ENCODE results near the gene LYZ.

The LYZ gene

GRCh38 chr12:69392179-69392928 is 44.2 kb downstream of the LYZ start:
- no peak for DNase-seq

- DNase-seq, result no peak
Measured at GRCh38 chr12:69396041-69396440, 47.9 kb downstream of the LYZ start.

- no peak for DNase-seq
Measured at GRCh38 chr12:69396963-69397362, 48.8 kb downstream of the LYZ start.

GRCh38 chr12:69397978-69398377 is 49.8 kb downstream of the LYZ start:
- no peak for DNase-seq

- no peak for DNase-seq
Measured at GRCh38 chr12:69401940-69402339, 53.8 kb downstream of the LYZ start.

Measured in NCI-H1436 (cell line).